ENCODE measurements around the gene CLDND2.

Gene CLDND2

GRCh38 chr19:51337141-51337860 is 31.5 kb downstream of the CLDND2 start:
- Histone ChIP-seq H3F3A (ENCODE audit: control insufficient read depth, insufficient read depth) (no peaks in the 10 kb centered on the region), H4K20me1 (ENCODE audit: control insufficient read depth, insufficient read depth, low read depth, low read length) (no peaks in the 10 kb centered on the region), H3K9me2 (replicated peaks; ENCODE audit: control insufficient read depth, low read length) (no peaks in the 10 kb centered on the region), H3K4me3 (ENCODE audit: low read length) (no peak overlapping the region), H3K36me3 (ENCODE audit: control insufficient read depth, low read length) (no peaks in the 10 kb centered on the region), H3K9me3 (ENCODE audit: control insufficient read depth, insufficient read depth, low read length) (no peaks in the 10 kb centered on the region), H3K4me2 (ENCODE audit: low read length) (no peak overlapping the region), H3K27me3 (ENCODE audit: control insufficient read depth, low read length) (peaks cover 2% of the 10 kb centered on the region; the same call in 1 of the 2 replicates), H3K79me2 (ENCODE audit: control insufficient read depth, low read length) (no peaks in the 10 kb centered on the region), H3K27ac (ENCODE audit: low read depth, low read length) (no peak overlapping the region), H3K4me1 (ENCODE audit: control insufficient read depth, low read length) (peaks cover 12% of the 10 kb centered on the region)
- TF ChIP-seq CTCF (IDR thresholded peaks at IDR 0.05; ENCODE audit: low read depth, low read length, poor library complexity, severe bottlenecking), result no peak
- no peak for TF ChIP-seq EZH2phosphoT487 (IDR thresholded peaks at IDR 0.05; ENCODE audit: borderline replicate concordance, low read length)

DNA sequence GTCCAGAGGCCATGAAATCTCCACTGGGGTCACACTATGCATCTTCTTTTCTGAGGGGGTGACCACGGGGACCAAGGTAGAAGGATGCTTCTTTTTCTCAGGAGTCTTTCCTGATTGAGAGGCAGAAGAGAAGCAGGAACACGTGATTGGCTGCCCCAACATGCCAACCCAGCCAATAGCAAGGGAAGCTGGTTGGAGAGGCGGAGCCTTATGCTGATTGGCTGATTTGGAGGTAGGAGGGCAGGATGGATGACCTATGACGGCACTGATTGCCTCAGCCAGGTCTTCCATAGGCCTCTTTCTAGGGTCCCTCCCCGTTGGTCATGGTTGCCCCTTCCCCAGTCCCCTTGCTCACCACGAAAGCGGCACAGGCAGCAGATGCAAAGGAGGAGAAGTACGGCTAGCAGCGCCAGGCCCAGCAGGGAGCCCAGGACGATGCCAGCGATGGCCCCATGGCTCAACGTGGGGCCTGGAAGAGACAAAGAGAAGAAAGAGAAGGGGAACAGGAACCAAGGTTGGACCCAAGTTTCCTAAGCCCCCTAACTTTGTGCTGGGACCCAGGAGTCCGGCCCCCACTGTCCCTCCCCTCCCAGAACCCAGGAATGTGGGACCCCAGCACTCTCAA is 34.9 kb downstream of the CLDND2 start:
- TF ChIP-seq CTCF (IDR thresholded peaks at IDR 0.05; ENCODE audit: low read depth, low read length, poor library complexity, severe bottlenecking) (no peak), EZH2phosphoT487 (IDR thresholded peaks at IDR 0.05; ENCODE audit: borderline replicate concordance, low read length) (no peak)
- H4K20me1 ChIP-seq (ENCODE audit: control insufficient read depth, insufficient read depth, low read depth, low read length), result no peaks in the 10 kb centered on the region

GRCh38 chr19:51331716-51332115 is 37.1 kb downstream of the CLDND2 start:
- H3K79me2 ChIP-seq (ENCODE audit: control insufficient read depth, low read length), result no peaks in the 10 kb centered on the region
- H3K9me2 ChIP-seq (replicated peaks; ENCODE audit: control insufficient read depth, low read length), result no peaks in the 10 kb centered on the region
- no peak overlapping the region for H3K4me3 ChIP-seq (ENCODE audit: low read length)
- H3F3A ChIP-seq (ENCODE audit: control insufficient read depth, insufficient read depth), result no peaks in the 10 kb centered on the region
- H3K4me1 ChIP-seq (ENCODE audit: control insufficient read depth, low read length), result no peaks in the 10 kb centered on the region
- H4K20me1 ChIP-seq (ENCODE audit: control insufficient read depth, insufficient read depth, low read depth, low read length), result no peaks in the 10 kb centered on the region
- H3K9me3 ChIP-seq (ENCODE audit: control insufficient read depth, insufficient read depth, low read length), result no peaks in the 10 kb centered on the region
- H3K27me3 ChIP-seq (ENCODE audit: control insufficient read depth, low read length), result no peaks in the 10 kb centered on the region
- TF ChIP-seq EZH2phosphoT487 (IDR thresholded peaks at IDR 0.05; ENCODE audit: borderline replicate concordance, low read length) (no peak), CTCF (IDR thresholded peaks at IDR 0.05; ENCODE audit: low read depth, low read length, poor library complexity, severe bottlenecking) (no peak)
- H3K36me3 ChIP-seq (ENCODE audit: control insufficient read depth, low read length), result no peaks in the 10 kb centered on the region
- H3K4me2 ChIP-seq (ENCODE audit: low read length), result no peak overlapping the region
- no peak overlapping the region for H3K27ac ChIP-seq (ENCODE audit: low read depth, low read length)

More for the DNA sequence above, 34.9 kb downstream of the CLDND2 start:
- Histone ChIP-seq H3K36me3 (ENCODE audit: control insufficient read depth, low read length) (no peaks in the 10 kb centered on the region), H3K4me2 (ENCODE audit: low read length) (no peak overlapping the region), H3K27ac (ENCODE audit: low read depth, low read length) (no peak overlapping the region), H3K79me2 (ENCODE audit: control insufficient read depth, low read length) (no peaks in the 10 kb centered on the region), H3K4me3 (ENCODE audit: low read length) (no peak overlapping the region), H3K9me3 (ENCODE audit: control insufficient read depth, insufficient read depth, low read length) (no peaks in the 10 kb centered on the region), H3K27me3 (ENCODE audit: control insufficient read depth, low read length) (no peaks in the 10 kb centered on the region), H3K9me2 (replicated peaks; ENCODE audit: control insufficient read depth, low read length) (no peaks in the 10 kb centered on the region), H3F3A (ENCODE audit: control insufficient read depth, insufficient read depth) (no peaks in the 10 kb centered on the region), H3K4me1 (ENCODE audit: control insufficient read depth, low read length) (peaks cover 5% of the 10 kb centered on the region)
